ENCODE results near the gene RASSF1. TPM values are rescaled to one million over a fixed set of nuclear protein-coding genes. Genes with fewer than 3 reads are reported as not detected.

Gene RASSF1
- total RNA-seq, 2 donors from 2014 or later = 48.2 to 65.4 TPM

- no peak overlapping the region for H3K27ac Mint-ChIP-seq
- H3K4me3 Mint-ChIP-seq = no peak overlapping the region
- peaks cover 0 to 10% of the 10 kb centered on the region in 2 donors for H3K4me1 Mint-ChIP-seq (ENCODE audit: low read depth in 2 of 2)
- no peaks in the 10 kb centered on the region for H3K9me3 Mint-ChIP-seq
- peaks cover 0 to 2% of the 10 kb centered on the region in 2 donors for H3K27me3 Mint-ChIP-seq
- ATAC-seq = no peak
- no peaks in the 10 kb centered on the region for H3K36me3 Mint-ChIP-seq
- no peak for DNase-seq (ENCODE audit: low spot score)
These were observed 34.0 kb upstream of the RASSF1 start for GRCh38 chr3:50374363-50375257.

- DNase-seq (ENCODE audit: low spot score) (no peak), ATAC-seq (no peak)
- Mint-ChIP-seq H3K4me1 (ENCODE audit: low read depth in 2 of 2) (peaks cover 0 to 10% of the 10 kb centered on the region in 2 donors), H3K9me3 (no peaks in the 10 kb centered on the region), H3K27me3 (peaks cover 0 to 2% of the 10 kb centered on the region in 2 donors), H3K27ac (peak overlapping the region in 1 of 2 donors; percentile 19), H3K4me3 (no peak overlapping the region), H3K36me3 (no peaks in the 10 kb centered on the region)
These were observed 32.8 kb upstream of the RASSF1 start for GRCh38 chr3:50373146-50374051.

GRCh38 chr3:50372349-50372748 is 31.7 kb upstream of the RASSF1 start:
- ATAC-seq (no peak), DNase-seq (ENCODE audit: low spot score) (no peak)
- Mint-ChIP-seq H3K27ac (peak overlapping the region in 1 of 2 donors; percentile 19), H3K27me3 (peaks cover 0 to 2% of the 10 kb centered on the region in 2 donors), H3K36me3 (no peaks in the 10 kb centered on the region), H3K9me3 (no peaks in the 10 kb centered on the region), H3K4me1 (ENCODE audit: low read depth in 2 of 2) (peaks cover 0 to 10% of the 10 kb centered on the region in 2 donors), H3K4me3 (no peak overlapping the region)

- H3K4me1 Mint-ChIP-seq (ENCODE audit: low read depth in 2 of 2) = peaks cover 0 to 10% of the 10 kb centered on the region in 2 donors
- no peak for DNase-seq (ENCODE audit: low spot score)
- H3K36me3 Mint-ChIP-seq = no peaks in the 10 kb centered on the region
- no peak overlapping the region for H3K4me3 Mint-ChIP-seq
- ATAC-seq = no peak
- H3K9me3 Mint-ChIP-seq = no peaks in the 10 kb centered on the region
- H3K27me3 Mint-ChIP-seq = peaks cover 0 to 2% of the 10 kb centered on the region in 2 donors
- H3K27ac Mint-ChIP-seq = no peak overlapping the region
These were observed 30.6 kb upstream of the RASSF1 start for GRCh38 chr3:50371133-50371685.

- Mint-ChIP-seq H3K4me1 (ENCODE audit: low read depth in 2 of 2) (peaks cover 0 to 10% of the 10 kb centered on the region in 2 donors), H3K9me3 (no peaks in the 10 kb centered on the region), H3K27ac (no peak overlapping the region), H3K36me3 (no peaks in the 10 kb centered on the region), H3K27me3 (peaks cover 0 to 2% of the 10 kb centered on the region in 2 donors), H3K4me3 (no peak overlapping the region)
- ATAC-seq (no peak), DNase-seq (ENCODE audit: low spot score) (no peak)
These were observed 30.0 kb upstream of the RASSF1 start for GRCh38 chr3:50370594-50370993.

- Mint-ChIP-seq H3K27me3 (peaks cover 0 to 2% of the 10 kb centered on the region in 2 donors), H3K4me1 (ENCODE audit: low read depth in 2 of 2) (peaks cover 0 to 10% of the 10 kb centered on the region in 2 donors)
- DNase-seq (ENCODE audit: low spot score) = no peak
These were observed 28.5 kb upstream of the RASSF1 start for GRCh38 chr3:50369012-50369670.

GRCh38 chr3:50365842-50366220 is 25.2 kb upstream of the RASSF1 start:
- DNase-seq (ENCODE audit: low spot score) (no peak), ATAC-seq (no peak)
- H3K4me1 Mint-ChIP-seq (ENCODE audit: low read depth in 2 of 2) = peaks cover 0 to 5% of the 10 kb centered on the region in 2 donors
- H3K4me3 Mint-ChIP-seq = peak overlapping the region; percentile 73
- no peaks in the 10 kb centered on the region for H3K9me3 Mint-ChIP-seq
- H3K36me3 Mint-ChIP-seq = no peaks in the 10 kb centered on the region
- no peaks in the 10 kb centered on the region for H3K27me3 Mint-ChIP-seq
- peak overlapping the region; percentile 33 to 37 for H3K27ac Mint-ChIP-seq

More at GRCh38 chr3:50369012-50369670, 28.5 kb upstream of the RASSF1 start:
- Mint-ChIP-seq H3K4me3 (no peak overlapping the region), H3K36me3 (no peaks in the 10 kb centered on the region), H3K27ac (peak overlapping the region in 1 of 2 donors; percentile 31), H3K9me3 (no peaks in the 10 kb centered on the region)
- ATAC-seq = no peak

- Mint-ChIP-seq H3K9me3 (no peaks in the 10 kb centered on the region), H3K27me3 (no peaks in the 10 kb centered on the region), H3K4me1 (ENCODE audit: low read depth in 2 of 2) (peaks cover 0 to 5% of the 10 kb centered on the region in 2 donors), H3K4me3 (peak overlapping the region; percentile 73), H3K36me3 (no peaks in the 10 kb centered on the region), H3K27ac (peak overlapping the region; percentile 33 to 37)
- DNase-seq (ENCODE audit: low spot score) (peak; percentile 92), ATAC-seq (peak; percentile 95 to 96)
These were observed 24.6 kb upstream of the RASSF1 start for GRCh38 chr3:50365080-50365841.

GRCh38 chr3:50364573-50365079 is 24.0 kb upstream of the RASSF1 start:
- H3K4me1 Mint-ChIP-seq (ENCODE audit: low read depth in 2 of 2) = peaks cover 5 to 10% of the 10 kb centered on the region in 2 donors
- DNase-seq (ENCODE audit: low spot score) (no peak), ATAC-seq (peak; percentile 43 to 54)
- peak overlapping the region; percentile 73 for H3K4me3 Mint-ChIP-seq
- H3K36me3 Mint-ChIP-seq = no peaks in the 10 kb centered on the region
- H3K27me3 Mint-ChIP-seq = no peaks in the 10 kb centered on the region
- H3K27ac Mint-ChIP-seq = peak overlapping the region in 1 of 2 donors; percentile 29
- no peaks in the 10 kb centered on the region for H3K9me3 Mint-ChIP-seq

GRCh38 chr3:50359760-50360110 is 19.1 kb upstream of the RASSF1 start:
- ATAC-seq (peak in 1 of 2 donors; percentile 2), DNase-seq (ENCODE audit: low spot score) (no peak)
- H3K36me3 Mint-ChIP-seq = peaks cover 8% of the 10 kb centered on the region
- H3K4me1 Mint-ChIP-seq (ENCODE audit: low read depth in 2 of 2) = peaks cover 31 to 43% of the 10 kb centered on the region in 2 donors
- H3K27me3 Mint-ChIP-seq = no peaks in the 10 kb centered on the region
- no peaks in the 10 kb centered on the region for H3K9me3 Mint-ChIP-seq
- peak overlapping the region; percentile 79 to 94 for H3K27ac Mint-ChIP-seq
- peak overlapping the region; percentile 96 for H3K4me3 Mint-ChIP-seq

- Mint-ChIP-seq H3K36me3 (peaks cover 12% of the 10 kb centered on the region), H3K4me3 (peak within 1 kb of the TSS; percentile 97), H3K27ac (peak within 1 kb of the TSS; percentile 79 to 94), H3K4me1 (ENCODE audit: low read depth in 2 of 2) (peaks cover 31 to 48% of the 10 kb centered on the region in 2 donors), H3K9me3 (no peaks in the 10 kb centered on the region), H3K27me3 (no peaks in the 10 kb centered on the region)
- ATAC-seq = peak; percentile 100
- DNase-seq (ENCODE audit: low spot score) = peak; percentile 97
These were observed 18.5 kb upstream of the RASSF1 start, which contains the start of gene TMEM115 for GRCh38 chr3:50358911-50359759. TMEM115 (minus strand) TSS chr3:50359521; CDS start chr3:50359063, 458 bp downstream.
